HepG2 (cell line): Measurements from ENCODE around the gene PCBD1. TPM values are rescaled to one million over a fixed set of nuclear protein-coding genes. Genes with fewer than 3 reads are reported as not detected.

ENCODE experiments used
- ATAC-seq: fragments of 200-7000 bp; cut with Tn5 transposase; 3 replicates; pipeline ENCODE4 v1.9.1; 2020; ENCODE audit warnings: mild to moderate bottlenecking, moderate library complexity
- BruUV-seq: library from RNA; stranded (reverse); fragments of 400-500 nt; replicated peaks from 2 replicates; lab custom pipeline; 2021; lab: Mats Ljungman, UMichigan
- CTCF ChIA-PET: fragments of 300-600 bp; formaldehyde crosslinking; extraction: SDS; loops from one replicate; lab custom pipeline; 2021; ENCODE audit warnings: low total read pairs, inconsistent platforms, low intra/inter-chr PET ratio; lab: Yijun Ruan, JAX
- POLR2A ChIA-PET: fragments of 350-600 bp; sonication (Branson Sonifier 250); formaldehyde crosslinking; loops from one replicate; lab custom pipeline; 2020; ENCODE audit warnings: antibody characterized with exemption, inconsistent platforms; lab: Yijun Ruan, JAX
- DNase-seq: peaks from one replicate; pipeline ENCODE4 v3.0.0-alpha.2; 2015; ENCODE audit warnings: low spot score
- FAIRE-seq: peaks from 3 replicates; lab custom pipeline; 2011; peaks lifted over from hg19 to GRCh38; lab: Jason Lieb, UNC
- H2AFZ ChIP-seq: one replicate; pipeline ENCODE4 v1.6.1; 2011; ENCODE audit warnings: low read length, inconsistent platforms
- H3K27ac ChIP-seq: fragments of 300-600 bp; 3 replicates; pipeline ENCODE4 v1.8.0; 2011; ENCODE audit warnings: mixed run types, mild to moderate bottlenecking, mixed read lengths, low read length, inconsistent platforms; ENCODE audit not compliant: insufficient read depth; ENCODE audit errors: extremely low read length
- H3K27me3 ChIP-seq, 2 experiments: fragments of 200-600 bp in 1 of 2; 2 replicates in 1 of 2; 3 replicates in 1 of 2; pipeline versions ENCODE4 v1.6.0 to v1.8.0; 2011; ENCODE audit warnings: low read length in 2 of 2, mild to moderate bottlenecking in 2 of 2, moderate library complexity in 2 of 2, inconsistent platforms in 1 of 2; ENCODE audit not compliant: insufficient read depth in 2 of 2, control insufficient read depth in 1 of 2
- H3K36me3 ChIP-seq, 2 experiments: fragments of 200-600 bp in 1 of 2; replicated peaks in 1 of 2; 2 replicates in 1 of 2; 3 replicates in 1 of 2; pipeline versions ENCODE4 v1.5.1 to v1.8.0; 2011; ENCODE audit warnings: low read length in 2 of 2, inconsistent platforms in 1 of 2; ENCODE audit not compliant: insufficient read depth in 2 of 2, control insufficient read depth in 1 of 2
- H3K4me1 ChIP-seq: 2 replicates; pipeline ENCODE4 v1.5.1; 2012; ENCODE audit warnings: low read length, inconsistent platforms; ENCODE audit not compliant: insufficient read depth
- H3K4me2 ChIP-seq: 2 replicates; pipeline ENCODE4 v1.6.0; 2011; ENCODE audit warnings: low read depth, low read length, inconsistent platforms
- H3K4me3 ChIP-seq, 3 experiments: fragments of 200-600 bp in 1 of 3; sonication (generic), shearing (Covaris generic) in 1 of 3; replicated peaks in 1 of 3; 2 replicates each; pipeline ENCODE4 v1.5.1; 2011 to 2016; ENCODE audit warnings: low read length in 3 of 3, inconsistent platforms in 2 of 3, low read depth in 2 of 3, mild to moderate bottlenecking in 2 of 3, control low read depth in 1 of 3, mixed read lengths in 1 of 3; ENCODE audit not compliant: insufficient read depth in 1 of 3
- H3K79me2 ChIP-seq: one replicate; pipeline ENCODE4 v1.6.1; 2011; ENCODE audit warnings: low read length, inconsistent platforms; ENCODE audit not compliant: insufficient read depth
- H3K9ac ChIP-seq: 2 replicates; pipeline ENCODE4 v1.6.0; 2011; ENCODE audit warnings: mild to moderate bottlenecking, low read depth, low read length, inconsistent platforms; ENCODE audit not compliant: insufficient read depth
- H3K9me3 ChIP-seq: 2 replicates; pipeline ENCODE4 v1.5.1; 2012; ENCODE audit warnings: mild to moderate bottlenecking, low read length
- H4K20me1 ChIP-seq: 2 replicates; pipeline ENCODE4 v1.6.0; 2011; ENCODE audit warnings: inconsistent platforms, mild to moderate bottlenecking, low read length, moderate library complexity; ENCODE audit not compliant: insufficient read depth
- AHR ChIP-seq: IDR thresholded peaks from 2 replicates; pipeline ENCODE4 v1.6.1; 2018; ENCODE audit warnings: missing genetic modification reagents, missing compliant biosample characterization
- HCFC1 ChIP-seq: fragments of 150-350 bp; IDR thresholded peaks from 2 replicates; pipeline ENCODE4 v1.6.1; 2014; ENCODE audit warnings: low read depth, low read length
- HIVEP1 ChIP-seq: sonication (generic); formaldehyde crosslinking; IDR thresholded peaks from 2 replicates; pipeline ENCODE4 v1.4.0; 2020; ENCODE audit warnings: mild to moderate bottlenecking, missing genetic modification reagents
- RELA ChIP-seq: sonication (generic); formaldehyde crosslinking; IDR thresholded peaks from 2 replicates; pipeline ENCODE4 v1.4.0; 2020; ENCODE audit warnings: missing genetic modification reagents
- SMAD9 ChIP-seq: sonication (generic); formaldehyde crosslinking; IDR thresholded peaks from 2 replicates; pipeline ENCODE4 v1.5.1; 2020; ENCODE audit warnings: mild to moderate bottlenecking, missing genetic modification reagents
- ZNF235 ChIP-seq: sonication (generic); formaldehyde crosslinking; IDR thresholded peaks from 2 replicates; pipeline ENCODE4 v1.8.1; 2023; ENCODE audit warnings: mild to moderate bottlenecking, missing genetic modification reagents, borderline replicate concordance
- ZNF317 ChIP-seq: sonication (generic); formaldehyde crosslinking; IDR thresholded peaks from 2 replicates; pipeline ENCODE4 v1.5.0; 2020; ENCODE audit warnings: mild to moderate bottlenecking, missing genetic modification reagents
- ZNF496 ChIP-seq: sonication (generic); formaldehyde crosslinking; IDR thresholded peaks from 2 replicates; pipeline ENCODE4 v1.8.1; 2023; ENCODE audit warnings: mild to moderate bottlenecking, moderate library complexity, missing genetic modification reagents; ENCODE audit not compliant: insufficient replicate concordance
- ZNF781 ChIP-seq: sonication (generic); formaldehyde crosslinking; IDR thresholded peaks from 2 replicates; pipeline ENCODE4 v1.5.1; 2020; ENCODE audit warnings: borderline replicate concordance, mild to moderate bottlenecking, missing genetic modification reagents; ENCODE audit errors: not compliant biosample characterization
- ZNF883 ChIP-seq: sonication (generic); formaldehyde crosslinking; IDR thresholded peaks from 2 replicates; pipeline ENCODE4 v1.5.1; 2020; ENCODE audit warnings: mild to moderate bottlenecking, missing genetic modification reagents; ENCODE audit errors: not compliant biosample characterization
- WGBS: methylation state at CpG from one replicate; pipeline ENCODE4 v1.1.6; 2017; ENCODE audit warnings: low lambda C conversion rate; 5-methylcytosine and 5-hydroxymethylcytosine counted together
- in situ Hi-C: cut with HindIII; loops from 2 replicates; pipeline ENCODE4 v1.10.0; 2017; ENCODE audit warnings: low pct_unique_long_range_greater_than_20kb; ENCODE audit not compliant: extremely low pct_ligation_motif_present
- intact Hi-C: fragments of 100-400 bp; cut with micrococcal nuclease; formaldehyde crosslinking; loops from one replicate; pipeline ENCODE4 v1.10.0; 2022; ENCODE audit not compliant: unreplicated experiment
- polyA plus RNA-seq, 8 experiments: library from polyadenylated mRNA; depleted of rRNA in 3 of 8; stranded (reverse) in 7 of 8; unstranded in 1 of 8; fragments of >200 nt; fragmentation: Illumina TruSeq in 4 of 8; extraction: Trizol in 4 of 8; gene quantifications; 2 replicates each; pipeline versions ENCODE4 v1.2.1 to v1.2.3, GENCODE V29; 2011 to 2016; ENCODE audit warnings: low read depth in 4 of 8, missing spikeins in 1 of 8, mixed read lengths in 1 of 8; ENCODE audit not compliant: insufficient read depth in 1 of 8
- total RNA-seq, 5 experiments: library from RNA; depleted of rRNA; stranded (reverse); fragments of >200 nt; fragmentation: Illumina TruSeq; extraction: Trizol; gene quantifications; 2 replicates each; pipeline ENCODE4 v1.2.3, GENCODE V29; 2016; ENCODE audit warnings: low read depth in 1 of 5
- TF ChIP-seq, protein P1 (sequence below): sonication (generic); formaldehyde crosslinking; IDR thresholded peaks from 2 replicates; pipeline ENCODE4 v1.8.0; 2022; ENCODE audit warnings: missing genetic modification reagents, mild to moderate bottlenecking, moderate library complexity, borderline replicate concordance
- TF ChIP-seq, protein P2 (sequence below): sonication (generic); formaldehyde crosslinking; IDR thresholded peaks from 2 replicates; pipeline ENCODE4 v1.5.0; 2020; ENCODE audit warnings: mild to moderate bottlenecking, missing genetic modification reagents
- TF ChIP-seq, protein P3 (sequence below): sonication (generic); formaldehyde crosslinking; IDR thresholded peaks from 2 replicates; pipeline ENCODE4 v1.4.0; 2020; ENCODE audit warnings: low read depth, mild to moderate bottlenecking, missing genetic modification reagents
- TF ChIP-seq, protein P4 (sequence below): IDR thresholded peaks from 2 replicates; pipeline ENCODE4 v1.6.1; 2012; ENCODE audit warnings: low read length, improper control_type of control experiment

Gene PCBD1
- total and polyA plus RNA-seq, 2 of the 13 experiments (the other 11 are each of a cell fraction or from before 2014, with no cell fraction given): 95.3 to 168 TPM

DNA sequence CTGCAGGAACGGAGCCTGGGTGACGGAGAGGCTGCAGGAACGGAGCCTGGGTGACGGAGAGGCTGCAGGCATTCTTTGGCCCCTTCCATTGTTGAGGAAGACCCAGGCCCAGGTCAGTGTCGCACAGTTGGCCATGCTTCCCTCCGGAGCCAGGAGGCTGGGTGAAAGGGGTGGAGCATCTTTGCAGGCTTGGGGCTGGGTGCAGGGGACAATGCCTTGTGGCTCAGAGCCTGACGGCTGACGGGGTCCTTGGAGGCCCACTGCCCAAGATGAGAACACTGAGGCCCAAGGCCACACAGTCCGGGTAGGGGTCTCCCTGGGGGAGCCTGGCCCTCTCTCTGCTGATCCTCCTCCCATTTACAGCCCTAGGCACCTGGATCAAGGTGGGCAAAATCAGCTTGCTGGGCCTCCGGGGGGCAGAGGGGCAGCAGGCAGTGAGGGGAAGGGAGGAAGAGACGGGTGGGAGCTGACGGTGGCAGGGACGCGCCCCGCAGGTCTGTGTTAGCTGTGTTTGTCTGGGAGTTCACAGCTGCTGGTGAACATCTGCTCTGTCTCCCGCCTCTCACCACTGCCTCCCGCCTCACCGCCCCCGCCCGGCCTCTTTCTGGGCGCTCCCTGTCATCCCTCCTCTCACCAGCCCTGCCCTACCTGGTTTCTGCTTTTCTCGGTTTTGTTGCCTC, 30.6 kb upstream of the PCBD1 start:
- intact Hi-C loops: no loop called here
- in situ Hi-C loops: no loop called here
- Histone ChIP-seq H3K4me1 (no peaks in the 10 kb centered on the region), H3K27me3 (peaks cover 8 to 72% of the 10 kb centered on the region in 2 experiments), H3K4me3 (no peak overlapping the region), H2AFZ (no peak overlapping the region), H3K9me3 (no peaks in the 10 kb centered on the region), H3K9ac (no peak overlapping the region), H4K20me1 (no peaks in the 10 kb centered on the region), H3K4me2 (no peak overlapping the region), H3K36me3 (no peaks in the 10 kb centered on the region), H3K79me2 (no peaks in the 10 kb centered on the region), H3K27ac (no peak overlapping the region)
- DNase-seq: no peak
- no TSS peak for BruUV-seq
- POLR2A ChIA-PET: no interaction called here
- CTCF ChIA-PET: no interaction called here
- whole genome bisulfite sequencing: 41% methylated on average over 8 of the region's 22 CpGs
- ATAC-seq: peak; percentile 34; the same call in 2 of the 3 replicates
- FAIRE-seq: no peak
- TF ChIP-seq ZNF496 (CRISPR knock-in tag): no peak
- TF ChIP-seq RELA (CRISPR knock-in tag): no peak
- TF ChIP-seq, protein P1, sequence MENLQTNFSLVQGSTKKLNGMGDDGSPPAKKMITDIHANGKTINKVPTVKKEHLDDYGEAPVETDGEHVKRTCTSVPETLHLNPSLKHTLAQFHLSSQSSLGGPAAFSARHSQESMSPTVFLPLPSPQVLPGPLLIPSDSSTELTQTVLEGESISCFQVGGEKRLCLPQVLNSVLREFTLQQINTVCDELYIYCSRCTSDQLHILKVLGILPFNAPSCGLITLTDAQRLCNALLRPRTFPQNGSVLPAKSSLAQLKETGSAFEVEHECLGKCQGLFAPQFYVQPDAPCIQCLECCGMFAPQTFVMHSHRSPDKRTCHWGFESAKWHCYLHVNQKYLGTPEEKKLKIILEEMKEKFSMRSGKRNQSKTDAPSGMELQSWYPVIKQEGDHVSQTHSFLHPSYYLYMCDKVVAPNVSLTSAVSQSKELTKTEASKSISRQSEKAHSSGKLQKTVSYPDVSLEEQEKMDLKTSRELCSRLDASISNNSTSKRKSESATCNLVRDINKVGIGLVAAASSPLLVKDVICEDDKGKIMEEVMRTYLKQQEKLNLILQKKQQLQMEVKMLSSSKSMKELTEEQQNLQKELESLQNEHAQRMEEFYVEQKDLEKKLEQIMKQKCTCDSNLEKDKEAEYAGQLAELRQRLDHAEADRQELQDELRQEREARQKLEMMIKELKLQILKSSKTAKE (CRISPR knock-in tag): no peak
- TF ChIP-seq ZNF883 (CRISPR knock-in tag): no peak
- no peak for TF ChIP-seq AHR (CRISPR knock-in tag)
- TF ChIP-seq, protein P2, sequence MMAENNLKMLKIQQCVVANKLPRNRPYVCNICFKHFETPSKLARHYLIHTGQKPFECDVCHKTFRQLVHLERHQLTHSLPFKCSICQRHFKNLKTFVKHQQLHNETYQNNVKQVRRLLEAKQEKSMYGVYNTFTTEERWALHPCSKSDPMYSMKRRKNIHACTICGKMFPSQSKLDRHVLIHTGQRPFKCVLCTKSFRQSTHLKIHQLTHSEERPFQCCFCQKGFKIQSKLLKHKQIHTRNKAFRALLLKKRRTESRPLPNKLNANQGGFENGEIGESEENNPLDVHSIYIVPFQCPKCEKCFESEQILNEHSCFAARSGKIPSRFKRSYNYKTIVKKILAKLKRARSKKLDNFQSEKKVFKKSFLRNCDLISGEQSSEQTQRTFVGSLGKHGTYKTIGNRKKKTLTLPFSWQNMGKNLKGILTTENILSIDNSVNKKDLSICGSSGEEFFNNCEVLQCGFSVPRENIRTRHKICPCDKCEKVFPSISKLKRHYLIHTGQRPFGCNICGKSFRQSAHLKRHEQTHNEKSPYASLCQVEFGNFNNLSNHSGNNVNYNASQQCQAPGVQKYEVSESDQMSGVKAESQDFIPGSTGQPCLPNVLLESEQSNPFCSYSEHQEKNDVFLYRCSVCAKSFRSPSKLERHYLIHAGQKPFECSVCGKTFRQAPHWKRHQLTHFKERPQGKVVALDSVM (CRISPR knock-in tag): no peak
- no peak for TF ChIP-seq ZNF235 (CRISPR knock-in tag)
- TF ChIP-seq ZNF781: no peak
- TF ChIP-seq, protein P3, sequence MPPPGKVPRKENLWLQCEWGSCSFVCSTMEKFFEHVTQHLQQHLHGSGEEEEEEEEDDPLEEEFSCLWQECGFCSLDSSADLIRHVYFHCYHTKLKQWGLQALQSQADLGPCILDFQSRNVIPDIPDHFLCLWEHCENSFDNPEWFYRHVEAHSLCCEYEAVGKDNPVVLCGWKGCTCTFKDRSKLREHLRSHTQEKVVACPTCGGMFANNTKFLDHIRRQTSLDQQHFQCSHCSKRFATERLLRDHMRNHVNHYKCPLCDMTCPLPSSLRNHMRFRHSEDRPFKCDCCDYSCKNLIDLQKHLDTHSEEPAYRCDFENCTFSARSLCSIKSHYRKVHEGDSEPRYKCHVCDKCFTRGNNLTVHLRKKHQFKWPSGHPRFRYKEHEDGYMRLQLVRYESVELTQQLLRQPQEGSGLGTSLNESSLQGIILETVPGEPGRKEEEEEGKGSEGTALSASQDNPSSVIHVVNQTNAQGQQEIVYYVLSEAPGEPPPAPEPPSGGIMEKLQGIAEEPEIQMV (CRISPR knock-in tag): no peak
- TF ChIP-seq SMAD9 (CRISPR knock-in tag): no peak
- no peak for TF ChIP-seq HCFC1
- TF ChIP-seq, protein P4, sequence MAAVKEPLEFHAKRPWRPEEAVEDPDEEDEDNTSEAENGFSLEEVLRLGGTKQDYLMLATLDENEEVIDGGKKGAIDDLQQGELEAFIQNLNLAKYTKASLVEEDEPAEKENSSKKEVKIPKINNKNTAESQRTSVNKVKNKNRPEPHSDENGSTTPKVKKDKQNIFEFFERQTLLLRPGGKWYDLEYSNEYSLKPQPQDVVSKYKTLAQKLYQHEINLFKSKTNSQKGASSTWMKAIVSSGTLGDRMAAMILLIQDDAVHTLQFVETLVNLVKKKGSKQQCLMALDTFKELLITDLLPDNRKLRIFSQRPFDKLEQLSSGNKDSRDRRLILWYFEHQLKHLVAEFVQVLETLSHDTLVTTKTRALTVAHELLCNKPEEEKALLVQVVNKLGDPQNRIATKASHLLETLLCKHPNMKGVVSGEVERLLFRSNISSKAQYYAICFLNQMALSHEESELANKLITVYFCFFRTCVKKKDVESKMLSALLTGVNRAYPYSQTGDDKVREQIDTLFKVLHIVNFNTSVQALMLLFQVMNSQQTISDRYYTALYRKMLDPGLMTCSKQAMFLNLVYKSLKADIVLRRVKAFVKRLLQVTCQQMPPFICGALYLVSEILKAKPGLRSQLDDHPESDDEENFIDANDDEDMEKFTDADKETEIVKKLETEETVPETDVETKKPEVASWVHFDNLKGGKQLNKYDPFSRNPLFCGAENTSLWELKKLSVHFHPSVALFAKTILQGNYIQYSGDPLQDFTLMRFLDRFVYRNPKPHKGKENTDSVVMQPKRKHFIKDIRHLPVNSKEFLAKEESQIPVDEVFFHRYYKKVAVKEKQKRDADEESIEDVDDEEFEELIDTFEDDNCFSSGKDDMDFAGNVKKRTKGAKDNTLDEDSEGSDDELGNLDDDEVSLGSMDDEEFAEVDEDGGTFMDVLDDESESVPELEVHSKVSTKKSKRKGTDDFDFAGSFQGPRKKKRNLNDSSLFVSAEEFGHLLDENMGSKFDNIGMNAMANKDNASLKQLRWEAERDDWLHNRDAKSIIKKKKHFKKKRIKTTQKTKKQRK: no peak
- no peak for TF ChIP-seq HIVEP1 (CRISPR knock-in tag)
- TF ChIP-seq ZNF317 (CRISPR knock-in tag): no peak
